Dermis blood vessel endothelial cell (primary cell): ENCODE data around the gene ABHD12B. TPM values are rescaled to one million over a fixed set of nuclear protein-coding genes. Genes with fewer than 3 reads are reported as not detected.
A peak's percentile ranks its signal among the peaks of the same experiment; 100 is the strongest.

Experiments
- DNase-seq: peaks from one replicate; pipeline ENCODE4 v3.0.0; 2010
- total RNA-seq: library from RNA; depleted of rRNA; stranded (reverse); fragments of >200 nt; gene quantifications from 2 replicates; pipeline ENCODE4 v1.2.3, GENCODE V29; 2014

Gene ABHD12B
- total RNA-seq, 1 donor from 2014 or later, result not detected

GRCh38 chr14:50839048-50839447, 32.8 kb upstream of the ABHD12B start:
- peak; percentile 23 for DNase-seq

GRCh38 chr14:50839691-50840090, 32.2 kb upstream of the ABHD12B start:
- DNase-seq, result no peak

GRCh38 chr14:50844391-50844790, 27.5 kb upstream of the ABHD12B start:
- no peak for DNase-seq

GRCh38 chr14:50845166-50845565, 26.7 kb upstream of the ABHD12B start:
- DNase-seq, result no peak

- DNase-seq, result no peak
Measured at GRCh38 chr14:50846226-50846880, 25.5 kb upstream of the ABHD12B start.

GRCh38 chr14:50853891-50854290, 18.0 kb upstream of the ABHD12B start:
- no peak for DNase-seq

- DNase-seq, result no peak
Measured at GRCh38 chr14:50854521-50854920, 17.3 kb upstream of the ABHD12B start.

GRCh38 chr14:50855558-50855957, 16.3 kb upstream of the ABHD12B start:
- DNase-seq, result no peak

- no peak for DNase-seq
Measured at GRCh38 chr14:50856660-50857059, 15.2 kb upstream of the ABHD12B start.

GRCh38 chr14:50859296-50859624, 12.6 kb upstream of the ABHD12B start:
- DNase-seq, result no peak

GRCh38 chr14:50860478-50861086, 11.3 kb upstream of the ABHD12B start:
- peak; percentile 92 for DNase-seq

GRCh38 chr14:50862036-50862570, 9.8 kb upstream of the ABHD12B start:
- no peak for DNase-seq

GRCh38 chr14:50864237-50864636, 7.6 kb upstream of the ABHD12B start:
- no peak for DNase-seq

- DNase-seq, result no peak
Measured at GRCh38 chr14:50864946-50865345, 6.9 kb upstream of the ABHD12B start.

- peak; percentile 17 for DNase-seq
Measured at GRCh38 chr14:50865391-50866076, 6.3 kb upstream of the ABHD12B start.

- DNase-seq, result no peak
Measured at GRCh38 chr14:50871228-50871627, 625 bp upstream of the ABHD12B start.

- DNase-seq, result no peak
Measured at GRCh38 chr14:50874757-50875156, 2.9 kb downstream of the ABHD12B start.

- no peak for DNase-seq
Measured at GRCh38 chr14:50875359-50876070, 3.7 kb downstream of the ABHD12B start.

- DNase-seq, result no peak
Measured at GRCh38 chr14:50882932-50883826, 11.3 kb downstream of the ABHD12B start.

- no peak for DNase-seq
Measured at GRCh38 chr14:50883827-50884197, 12.0 kb downstream of the ABHD12B start.

GRCh38 chr14:50887476-50887875, 15.6 kb downstream of the ABHD12B start:
- no peak for DNase-seq

- DNase-seq, result no peak
Measured at GRCh38 chr14:50892255-50892654, 20.4 kb downstream of the ABHD12B start.
